ENCODE measurements around the gene CYTH4.
A peak's percentile ranks its signal among the peaks of the same experiment; 100 is the strongest.
"Not testable (repeated sequence)": the region's sequence is repeated elsewhere in the genome, so short reads cannot be mapped to it uniquely, and the experiment has no call there.

Gene CYTH4

DNA sequence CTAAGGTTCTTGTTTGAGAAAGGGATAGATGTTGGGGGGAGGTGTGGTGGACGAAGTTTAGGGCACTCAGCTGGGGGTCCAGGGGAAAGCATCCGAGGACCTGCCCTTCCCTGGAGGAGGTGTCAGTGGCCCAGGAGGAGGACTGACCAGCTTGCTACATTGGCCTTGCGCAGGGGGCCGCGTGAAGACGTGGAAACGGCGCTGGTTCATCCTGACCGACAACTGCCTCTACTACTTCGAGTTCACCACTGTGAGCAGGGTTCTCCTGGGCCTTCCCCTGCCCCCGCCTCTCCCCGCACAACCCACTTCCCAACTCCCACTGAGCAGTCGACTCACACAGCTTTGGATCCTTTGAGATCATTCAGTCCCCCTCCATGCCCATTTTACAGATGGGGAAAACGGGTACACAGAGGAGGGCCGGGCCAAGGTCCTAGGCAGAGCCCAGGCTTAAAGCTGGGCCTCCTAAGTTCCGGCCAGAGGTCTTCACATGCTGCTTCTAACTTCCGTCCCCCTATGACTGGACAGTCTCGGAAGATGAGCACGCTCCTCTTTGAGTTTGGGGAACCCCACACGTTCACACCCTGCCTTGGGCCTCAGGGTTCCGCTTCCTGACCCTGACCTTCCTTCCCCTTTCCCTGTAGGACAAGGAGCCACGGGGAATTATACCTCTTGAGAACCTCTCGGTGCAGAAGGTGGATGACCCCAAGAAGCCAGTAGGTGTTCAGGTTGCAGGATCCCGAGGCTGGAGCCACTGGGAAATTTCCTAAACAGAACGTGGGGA, 28.7 kb downstream of the CYTH4 start:
- no peak for DNase-seq (ENCODE audit: low read depth)

DNA sequence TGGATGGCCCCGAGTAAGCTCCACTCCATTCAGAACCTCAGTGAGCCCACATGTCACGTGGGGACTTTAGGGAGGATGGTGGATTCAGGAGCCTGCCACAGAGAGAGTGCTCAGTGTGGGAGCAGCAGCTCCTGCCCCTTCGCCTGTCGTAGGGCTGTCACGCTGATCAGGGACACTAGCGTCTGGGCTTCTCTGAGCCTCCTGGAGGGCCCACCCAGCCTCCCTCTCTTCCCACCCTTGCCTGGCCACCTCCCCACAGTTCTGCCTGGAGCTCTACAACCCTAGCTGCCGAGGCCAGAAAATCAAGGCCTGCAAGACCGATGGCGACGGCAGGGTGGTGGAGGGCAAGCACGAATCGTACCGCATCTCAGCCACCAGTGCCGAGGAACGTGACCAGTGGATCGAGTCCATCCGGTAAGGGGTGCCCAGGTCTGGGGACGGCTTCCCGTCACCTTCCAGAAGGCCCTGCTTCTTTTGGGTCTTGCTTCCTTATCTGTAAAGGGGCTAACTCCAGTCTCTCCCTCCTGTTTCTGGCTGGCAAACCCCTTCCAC, 29.5 kb downstream of the CYTH4 start:
- no peak for DNase-seq (ENCODE audit: low read depth)

DNA sequence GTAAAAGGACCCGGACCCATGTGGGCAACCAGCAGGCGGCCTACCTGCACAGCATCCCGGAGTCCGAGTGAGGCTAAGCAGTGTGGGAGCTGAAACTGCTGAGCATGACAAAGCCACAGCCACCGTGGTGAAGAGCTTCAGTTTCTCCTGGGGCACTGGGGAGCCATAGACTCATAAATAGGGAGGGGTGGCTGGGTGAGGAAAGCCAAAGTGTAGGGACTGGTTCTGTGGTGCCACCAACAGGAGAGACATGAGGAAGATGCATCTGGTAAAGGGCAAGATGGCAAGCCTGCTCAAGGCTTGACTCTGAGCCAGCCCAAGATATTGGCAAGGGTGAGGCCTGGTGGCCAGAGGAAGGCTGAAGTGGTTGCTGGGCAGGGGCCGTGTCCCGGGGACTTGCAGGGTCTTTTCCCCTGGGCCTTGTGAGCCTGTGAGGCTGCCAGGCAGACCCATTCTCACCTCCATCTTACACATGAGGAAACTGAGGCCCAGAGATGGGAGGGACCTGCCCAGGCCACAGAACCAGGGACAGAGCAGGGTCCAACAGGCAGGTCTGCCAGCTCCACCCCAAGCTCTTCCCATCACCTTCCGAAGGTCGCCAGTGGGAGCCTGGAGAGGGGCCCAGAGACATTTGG, 30.4 kb downstream of the CYTH4 start:
- DNase-seq (ENCODE audit: low read depth), result no peak

DNA sequence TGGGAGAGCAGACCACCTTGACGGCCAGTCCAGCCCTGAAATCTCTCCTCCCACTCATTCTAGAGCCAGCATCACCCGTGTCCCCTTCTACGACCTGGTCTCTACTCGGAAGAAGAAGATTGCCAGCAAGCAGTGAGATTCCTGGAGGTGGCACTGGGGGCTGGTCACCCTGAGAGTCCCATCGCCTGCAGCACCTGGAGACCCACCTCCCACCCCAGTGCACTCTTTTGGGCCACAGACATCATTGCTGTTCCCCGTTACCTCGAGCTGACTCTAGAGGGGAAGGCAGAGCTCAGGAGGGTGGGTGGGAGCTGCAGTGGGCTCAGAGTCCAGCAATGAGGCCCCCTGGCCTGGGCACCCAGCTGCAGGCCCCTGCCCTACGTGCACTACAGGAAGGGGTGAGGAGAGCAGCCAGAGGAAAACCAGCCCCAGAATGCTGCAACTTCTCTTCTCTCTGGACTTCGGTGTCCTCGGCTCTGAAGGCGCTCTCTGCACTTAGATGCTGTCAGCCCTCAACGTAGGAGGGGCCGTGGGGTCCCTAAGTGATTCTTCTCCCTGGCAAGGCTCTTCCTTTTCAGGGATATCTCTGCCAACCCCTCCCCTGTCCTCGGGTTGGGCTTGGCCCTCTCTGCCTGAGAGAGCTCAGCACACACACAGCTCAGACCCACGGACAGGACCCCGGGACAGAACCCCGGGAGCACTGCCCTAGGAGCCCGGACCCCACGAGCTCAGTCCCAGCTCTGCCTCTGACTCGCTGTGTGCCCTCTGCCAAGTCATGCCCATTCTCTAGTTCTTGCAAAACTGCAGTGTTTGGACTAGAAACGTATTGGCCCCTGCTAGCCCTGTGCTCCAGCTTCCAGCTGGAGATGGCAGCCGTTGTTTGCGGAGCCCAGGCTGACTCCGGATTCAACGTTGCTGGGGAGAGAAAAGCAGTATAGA, 31.3 kb downstream of the CYTH4 start:
- DNase-seq (ENCODE audit: low read depth), result no peak

- DNase-seq (ENCODE audit: low read depth), result no peak
These were observed 32.2 kb downstream of the CYTH4 start for GRCh38 chr22:37314315-37315074.

- no peak for DNase-seq (ENCODE audit: low read depth)
These were observed 34.1 kb downstream of the CYTH4 start for GRCh38 chr22:37316405-37316804.

- peak; percentile 54 for DNase-seq (ENCODE audit: low read depth)
These were observed 34.6 kb downstream of the CYTH4 start for GRCh38 chr22:37316875-37317371.

DNA sequence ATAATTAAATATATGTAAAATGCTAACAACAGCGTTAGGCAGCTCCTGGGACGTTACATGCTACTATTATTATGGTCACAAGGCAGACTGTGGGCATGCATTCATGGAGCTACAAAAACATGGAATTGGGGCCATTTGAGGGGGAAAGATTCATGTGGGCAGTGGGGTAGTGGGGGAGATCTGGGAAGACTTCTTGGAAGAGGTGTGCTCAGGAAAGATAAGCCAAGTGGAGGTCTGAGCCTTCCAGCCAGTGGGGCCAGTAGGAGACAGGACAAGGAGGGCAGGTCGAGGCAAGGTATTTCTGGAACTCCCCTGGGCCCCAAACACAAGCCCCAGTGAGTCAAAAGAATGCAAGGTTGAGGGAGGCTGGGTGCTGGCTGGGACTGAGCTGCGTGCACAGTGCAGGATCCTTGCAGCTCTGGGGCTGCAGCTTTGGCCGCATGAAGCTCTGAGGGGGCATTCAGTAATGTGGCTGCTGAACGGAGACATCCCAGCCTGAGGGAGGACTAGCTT, 35.4 kb downstream of the CYTH4 start:
- DNase-seq (ENCODE audit: low read depth), result no peak

DNA sequence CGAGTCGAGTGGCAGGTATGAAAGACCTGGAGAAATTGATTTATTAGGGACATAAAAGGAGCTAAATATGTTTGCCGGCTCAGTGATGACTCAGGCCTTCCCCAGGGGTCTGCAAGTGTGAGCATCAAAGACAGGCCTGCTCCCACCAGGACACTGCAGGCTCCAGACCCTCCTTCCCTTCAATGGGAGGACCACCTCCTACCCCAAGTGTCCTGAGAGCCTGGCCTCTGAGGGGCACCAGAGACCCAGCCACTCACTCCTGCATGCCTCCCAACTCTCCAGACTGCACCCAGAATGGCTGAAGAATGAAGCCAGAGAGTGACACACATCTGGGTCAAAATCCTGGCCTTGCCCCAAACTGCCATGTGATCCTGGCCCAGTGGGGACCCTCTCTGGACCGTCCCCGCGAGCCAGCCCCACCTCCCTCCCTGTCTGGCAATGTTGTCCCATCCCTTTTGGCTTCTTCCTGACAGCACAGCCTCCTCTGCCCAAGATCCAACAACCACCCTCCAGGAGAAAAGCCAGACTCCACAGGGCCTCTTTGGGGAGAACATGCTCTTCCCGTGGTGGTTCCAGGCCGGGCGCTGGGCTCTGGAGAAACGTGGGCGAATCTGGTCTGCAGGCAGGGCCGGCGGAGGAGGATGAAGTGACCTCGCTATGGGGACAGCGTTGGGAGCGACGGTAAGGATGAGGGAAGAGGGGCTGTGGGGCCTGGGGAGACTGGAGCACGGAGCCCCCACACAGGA, 36.2 kb downstream of the CYTH4 start:
- DNase-seq (ENCODE audit: low read depth), result no peak

- no peak for DNase-seq (ENCODE audit: low read depth)
These were observed 37.2 kb downstream of the CYTH4 start for GRCh38 chr22:37319469-37319868.

- DNase-seq (ENCODE audit: low read depth), result no peak
These were observed 38.7 kb downstream of the CYTH4 start for GRCh38 chr22:37320726-37321677.

DNA sequence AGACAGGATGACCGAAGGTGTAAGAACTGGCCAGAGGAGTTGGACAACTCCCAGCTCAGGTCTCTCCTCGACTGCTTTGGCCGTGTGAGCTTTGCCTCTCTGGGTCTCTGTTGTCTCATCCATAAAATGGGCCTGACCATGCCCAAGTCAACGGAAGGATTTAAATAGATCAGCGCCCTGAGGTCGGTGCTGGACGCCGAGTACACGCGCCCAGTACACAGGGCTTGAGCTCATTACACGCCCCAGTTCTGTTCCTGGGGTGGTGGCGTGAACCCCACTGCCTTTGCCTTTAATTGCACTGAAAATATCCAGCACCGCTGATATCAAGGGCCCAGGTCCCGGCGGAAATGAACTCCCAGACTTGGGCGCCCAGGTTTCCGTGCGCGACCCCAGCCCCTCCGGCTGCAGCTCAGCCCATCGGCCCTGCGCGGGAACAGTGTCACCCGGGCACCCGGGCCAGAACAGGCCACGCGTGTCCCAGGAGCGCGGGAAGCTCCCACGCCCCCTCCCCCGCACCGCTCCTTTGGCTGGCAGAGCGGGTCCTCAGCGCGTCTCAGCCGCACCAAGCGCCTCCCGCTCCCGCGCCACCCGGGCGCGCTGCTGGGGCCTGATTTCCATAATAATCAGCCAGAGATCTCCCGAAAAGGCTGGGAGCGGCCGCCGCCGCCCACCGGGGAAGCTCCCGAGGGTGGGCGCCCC, 42.2 kb downstream of the CYTH4 start:
- DNase-seq (ENCODE audit: low read depth), result no peak

DNA sequence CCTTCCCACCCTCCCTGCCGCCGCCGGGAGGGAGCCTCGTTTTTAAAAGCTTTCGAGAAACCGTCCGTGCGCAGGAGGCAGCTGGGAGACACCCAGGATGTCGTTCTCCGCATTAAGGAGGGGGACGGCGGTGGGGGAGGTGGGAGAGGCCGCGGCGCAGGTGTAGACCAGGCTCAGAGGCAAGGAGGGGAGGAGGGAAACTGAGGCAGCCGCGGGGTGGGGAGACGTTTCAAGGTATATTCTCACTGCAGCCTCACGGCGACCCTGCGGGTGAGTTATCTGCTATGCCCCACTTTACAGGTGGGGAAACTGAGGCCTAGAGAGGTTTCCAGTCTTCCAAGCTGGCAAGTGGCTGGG, 42.7 kb downstream of the CYTH4 start:
- no peak for DNase-seq (ENCODE audit: low read depth)

DNA sequence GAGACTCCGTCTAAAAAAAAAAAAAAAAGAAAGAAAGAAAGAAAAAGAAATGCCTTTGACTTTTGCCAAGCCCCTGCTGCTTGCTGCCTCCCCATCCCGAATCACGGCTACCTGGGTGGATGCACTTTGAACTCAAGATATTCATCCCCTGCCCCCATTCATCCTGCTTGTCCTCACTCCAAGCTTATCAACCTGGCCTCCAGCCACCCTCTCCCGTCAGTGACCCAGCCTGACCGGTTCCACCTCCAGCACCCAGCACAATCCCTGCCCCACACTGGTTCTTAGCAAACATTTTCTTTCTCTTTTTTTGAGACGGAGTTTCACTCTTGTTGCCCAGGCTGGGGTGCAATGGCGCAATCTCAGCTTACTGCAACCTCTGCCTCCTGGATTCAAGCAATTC, 44.4 kb downstream of the CYTH4 start:
- no peak for DNase-seq (ENCODE audit: low read depth)

DNA sequence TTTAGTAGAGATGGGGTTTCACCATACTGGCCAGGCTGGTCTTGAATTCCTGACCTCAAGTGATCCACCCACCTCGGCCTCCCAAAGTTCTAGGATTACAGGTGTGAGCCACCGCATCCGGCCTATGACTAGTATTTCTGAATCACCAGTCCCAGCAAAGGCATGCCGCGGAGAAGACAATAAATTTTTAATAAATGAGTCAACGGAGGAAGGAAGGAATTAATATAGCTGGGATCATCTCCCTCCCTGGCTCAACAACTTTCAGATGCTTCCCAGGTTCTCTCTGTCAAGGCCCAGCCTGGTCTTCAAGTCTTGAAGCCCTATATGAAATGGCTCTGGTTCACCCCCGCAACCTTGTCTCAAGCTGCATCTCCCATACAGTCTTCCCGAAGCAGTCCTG, 45.7 kb downstream of the CYTH4 start:
- no peak for DNase-seq (ENCODE audit: low read depth)

GRCh38 chr22:37328538-37329237, 46.4 kb downstream of the CYTH4 start:
- DNase-seq (ENCODE audit: low read depth), result not testable (repeated sequence)

GRCh38 chr22:37329238-37330140, 47.2 kb downstream of the CYTH4 start:
- DNase-seq (ENCODE audit: low read depth), result no peak

Data from activated T-helper 1 cell treated with Interleukin-2 at 50 U/mL for 16 hours (primary cell).